ENCODE results near the gene CDK11A. TPM values are rescaled to one million over a fixed set of nuclear protein-coding genes. Genes with fewer than 3 reads are reported as not detected.

CDK11A gene
- total RNA-seq, 2 experiments from 2014 or later = 206 to 217 TPM

DNA sequence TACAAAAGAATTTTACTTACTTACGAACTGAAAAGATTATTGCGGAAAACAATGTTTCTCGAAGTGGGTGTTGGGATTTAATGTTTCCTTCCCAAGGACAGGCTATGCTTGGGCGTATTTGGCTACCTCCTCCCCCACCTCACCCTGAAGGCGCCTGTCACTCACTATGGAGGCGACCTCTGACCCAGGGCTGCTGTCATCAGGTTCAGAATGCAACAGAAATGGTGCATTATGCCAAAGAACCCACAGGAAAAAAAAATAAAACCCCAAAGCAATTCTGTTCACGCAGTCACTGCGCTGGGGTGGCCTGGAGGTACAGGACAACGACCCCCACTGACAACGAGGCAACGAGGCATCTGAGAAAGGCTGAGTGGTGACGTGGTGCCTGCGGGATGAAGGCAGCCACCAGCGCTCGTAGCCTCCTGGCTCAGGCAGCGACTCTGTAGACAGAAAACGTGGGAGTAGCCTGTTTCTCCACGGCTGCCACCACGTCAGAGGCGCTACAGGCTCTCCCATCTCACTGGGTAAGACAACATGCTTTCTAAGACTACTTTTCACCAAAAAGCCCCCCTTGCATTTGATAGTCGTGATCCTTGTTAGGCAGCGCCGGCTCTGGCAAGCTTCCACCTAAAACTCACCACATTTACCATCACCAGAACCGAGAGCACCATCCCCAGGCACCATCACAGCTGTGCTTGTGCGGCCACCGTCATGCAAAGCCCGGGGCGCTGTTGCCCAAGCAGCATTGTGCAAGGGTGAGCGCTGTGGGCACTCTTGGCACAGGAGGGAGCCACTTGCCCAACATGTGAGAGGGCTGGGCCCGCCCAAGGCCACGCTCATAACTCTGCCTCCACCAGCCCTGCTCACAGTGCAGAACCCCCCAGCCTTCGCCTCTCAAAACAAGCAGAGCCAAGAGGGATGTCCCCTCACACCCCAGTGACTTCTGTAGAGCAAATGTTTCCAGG lies 39.8 kb upstream of the CDK11A start:
- TF ChIP-seq, protein P1, sequence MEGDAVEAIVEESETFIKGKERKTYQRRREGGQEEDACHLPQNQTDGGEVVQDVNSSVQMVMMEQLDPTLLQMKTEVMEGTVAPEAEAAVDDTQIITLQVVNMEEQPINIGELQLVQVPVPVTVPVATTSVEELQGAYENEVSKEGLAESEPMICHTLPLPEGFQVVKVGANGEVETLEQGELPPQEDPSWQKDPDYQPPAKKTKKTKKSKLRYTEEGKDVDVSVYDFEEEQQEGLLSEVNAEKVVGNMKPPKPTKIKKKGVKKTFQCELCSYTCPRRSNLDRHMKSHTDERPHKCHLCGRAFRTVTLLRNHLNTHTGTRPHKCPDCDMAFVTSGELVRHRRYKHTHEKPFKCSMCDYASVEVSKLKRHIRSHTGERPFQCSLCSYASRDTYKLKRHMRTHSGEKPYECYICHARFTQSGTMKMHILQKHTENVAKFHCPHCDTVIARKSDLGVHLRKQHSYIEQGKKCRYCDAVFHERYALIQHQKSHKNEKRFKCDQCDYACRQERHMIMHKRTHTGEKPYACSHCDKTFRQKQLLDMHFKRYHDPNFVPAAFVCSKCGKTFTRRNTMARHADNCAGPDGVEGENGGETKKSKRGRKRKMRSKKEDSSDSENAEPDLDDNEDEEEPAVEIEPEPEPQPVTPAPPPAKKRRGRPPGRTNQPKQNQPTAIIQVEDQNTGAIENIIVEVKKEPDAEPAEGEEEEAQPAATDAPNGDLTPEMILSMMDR (IDR thresholded peaks at IDR 0.05) = no peak
- CTCF ChIA-PET = no interaction called here
- Histone ChIP-seq H3K9me3 (ENCODE audit: control insufficient read depth in 1 of 2, insufficient read depth in 1 of 2, low read length in 2 of 2) (no peaks in the 10 kb centered on the region), H3K27ac (ENCODE audit: low read depth in 1 of 2, low read length in 2 of 2) (no peak overlapping the region), H3K36me3 (ENCODE audit: insufficient read depth, low read length) (peaks cover 69% of the 10 kb centered on the region), H3K4me1 (ENCODE audit: insufficient read depth, low read length) (peaks cover 3% of the 10 kb centered on the region), H3K4me3 (ENCODE audit: low read length) (no peak overlapping the region), H3K27me3 (ENCODE audit: control insufficient read depth in 1 of 2, insufficient read depth in 2 of 2, low read length in 2 of 2) (no peaks in the 10 kb centered on the region)
- intact Hi-C loops (cut with DNase I, micrococcal nuclease) = loop anchor here in 1 of 2 experiments (5.0 kb wide), 1 partner anchor 58 kb away; no protein-coding TSS in a partner anchor
- Mint-ChIP-seq H3K27ac (no peak overlapping the region), H3K27me3 (no peaks in the 10 kb centered on the region), H3K36me3 (ENCODE audit: low read depth) (peaks cover 48% of the 10 kb centered on the region), H3K9me3 (no peaks in the 10 kb centered on the region), H3K4me1 (ENCODE audit: low read depth) (peaks cover 5% of the 10 kb centered on the region), H3K4me3 (no peak overlapping the region)
- DNase-seq = peak in 3 of 14 experiments; percentile 28 to 65 (median 57)
- POLR2A ChIA-PET = no interaction called here
- ATAC-seq (ENCODE audit: poor library complexity) = peak; percentile 34

DNA sequence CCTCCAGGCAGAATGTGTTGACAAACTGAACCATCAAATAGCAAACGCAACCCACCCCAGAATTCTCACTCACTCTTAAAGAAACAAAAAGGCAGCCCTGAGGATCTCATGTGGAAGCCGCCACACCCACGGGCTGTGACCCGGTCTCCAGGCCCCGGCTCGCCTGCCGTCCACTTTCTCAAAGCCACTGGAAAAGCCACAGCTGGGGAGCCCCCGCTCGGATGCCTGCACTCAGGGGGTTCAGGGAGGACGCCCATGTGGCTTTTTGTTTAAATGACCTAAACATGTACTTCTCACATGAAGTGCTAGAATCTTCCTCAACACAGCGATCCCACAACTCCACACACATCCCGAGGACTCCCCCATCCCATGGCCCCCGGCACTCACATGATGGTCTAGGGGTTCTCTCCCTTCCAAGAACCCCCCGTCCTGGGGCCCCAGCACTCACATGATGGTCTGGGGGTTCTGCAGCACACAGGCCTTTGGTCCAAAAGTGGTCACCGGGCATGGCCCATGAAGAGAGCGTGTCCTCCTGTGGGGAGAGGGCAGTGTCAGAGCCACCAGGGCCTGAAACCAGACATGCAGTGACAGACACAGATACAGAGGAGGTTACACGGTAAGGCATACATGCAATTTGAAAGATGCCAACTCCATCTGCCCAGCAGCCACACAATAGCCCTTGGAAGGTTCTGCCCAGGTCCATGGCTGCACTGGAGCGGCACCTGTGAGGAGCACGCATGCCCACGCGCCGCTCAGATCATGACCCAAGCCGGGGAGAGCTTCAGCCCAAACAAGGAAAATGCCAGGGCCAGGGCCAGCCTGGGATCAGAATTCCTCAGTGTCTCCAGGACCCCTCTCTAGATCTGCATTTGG lies 37.6 kb upstream of the CDK11A start:
- no peaks in the 10 kb centered on the region for H3K27me3 ChIP-seq (ENCODE audit: control insufficient read depth in 1 of 2, insufficient read depth in 2 of 2, low read length in 2 of 2)
- ChIA-PET POLR2A (no interaction called here), CTCF (no interaction called here)
- H3K27me3 Mint-ChIP-seq = no peaks in the 10 kb centered on the region
- DNase-seq (no peak), ATAC-seq (ENCODE audit: poor library complexity) (no peak)
- peaks cover 67% of the 10 kb centered on the region for H3K36me3 ChIP-seq (ENCODE audit: insufficient read depth, low read length)
- H3K36me3 Mint-ChIP-seq (ENCODE audit: low read depth) = peaks cover 31% of the 10 kb centered on the region
- no peaks in the 10 kb centered on the region for H3K9me3 ChIP-seq (ENCODE audit: control insufficient read depth in 1 of 2, insufficient read depth in 1 of 2, low read length in 2 of 2)
- TF ChIP-seq, protein P1 (IDR thresholded peaks at IDR 0.05) = no peak
- H3K4me3 ChIP-seq (ENCODE audit: low read length) = no peak overlapping the region
- no peaks in the 10 kb centered on the region for H3K4me1 Mint-ChIP-seq (ENCODE audit: low read depth)
- intact Hi-C loops (cut with DNase I, micrococcal nuclease) = loop anchor here in 1 of 2 experiments (5.0 kb wide), 1 partner anchor 61 kb away; no protein-coding TSS in a partner anchor
- no peak overlapping the region for H3K4me3 Mint-ChIP-seq
- no peak overlapping the region for H3K27ac Mint-ChIP-seq
- no peak overlapping the region for H3K27ac ChIP-seq (ENCODE audit: low read depth in 1 of 2, low read length in 2 of 2)
- H3K9me3 Mint-ChIP-seq = no peaks in the 10 kb centered on the region
- H3K4me1 ChIP-seq (ENCODE audit: insufficient read depth, low read length) = no peaks in the 10 kb centered on the region

DNA sequence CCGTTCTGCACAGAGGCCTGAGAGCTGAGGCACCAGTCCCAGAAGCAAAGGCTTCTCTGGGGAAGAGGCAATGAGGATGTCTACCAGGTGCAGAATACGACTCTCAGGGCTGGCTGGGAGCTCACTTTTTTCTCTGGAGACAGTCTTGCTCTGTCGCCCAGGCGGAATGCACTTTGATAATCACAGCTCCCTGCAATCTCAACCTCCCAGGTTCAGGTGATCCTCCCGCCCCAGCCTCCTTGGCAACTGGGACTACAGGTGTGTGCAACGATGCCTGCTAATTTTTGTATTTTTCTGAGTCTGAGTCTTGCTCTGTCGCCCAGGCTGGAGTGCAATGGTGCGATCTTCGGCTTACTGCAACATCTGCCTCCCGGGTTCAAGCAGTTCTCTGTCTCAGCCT lies 36.6 kb upstream of the CDK11A start:
- no peaks in the 10 kb centered on the region for H3K4me1 Mint-ChIP-seq (ENCODE audit: low read depth)
- ChIA-PET POLR2A (no interaction called here), CTCF (no interaction called here)
- no peaks in the 10 kb centered on the region for H3K9me3 Mint-ChIP-seq
- no peaks in the 10 kb centered on the region for H3K27me3 ChIP-seq (ENCODE audit: control insufficient read depth in 1 of 2, insufficient read depth in 2 of 2, low read length in 2 of 2)
- no peak overlapping the region for H3K4me3 ChIP-seq (ENCODE audit: low read length)
- intact Hi-C loops (cut with DNase I, micrococcal nuclease) = loop anchor here in 1 of 2 experiments (5.0 kb wide), 1 partner anchor 62 kb away; no protein-coding TSS in a partner anchor
- no peak overlapping the region for H3K27ac Mint-ChIP-seq
- no peaks in the 10 kb centered on the region for H3K9me3 ChIP-seq (ENCODE audit: control insufficient read depth in 1 of 2, insufficient read depth in 1 of 2, low read length in 2 of 2)
- H3K27me3 Mint-ChIP-seq = no peaks in the 10 kb centered on the region
- H3K36me3 ChIP-seq (ENCODE audit: insufficient read depth, low read length) = peaks cover 74% of the 10 kb centered on the region
- peaks cover 39% of the 10 kb centered on the region for H3K36me3 Mint-ChIP-seq (ENCODE audit: low read depth)
- TF ChIP-seq, protein P1 (IDR thresholded peaks at IDR 0.05) = no peak
- ATAC-seq (ENCODE audit: poor library complexity) (no peak), DNase-seq (no peak)
- H3K27ac ChIP-seq (ENCODE audit: low read depth in 1 of 2, low read length in 2 of 2) = no peak overlapping the region
- no peaks in the 10 kb centered on the region for H3K4me1 ChIP-seq (ENCODE audit: insufficient read depth, low read length)
- no peak overlapping the region for H3K4me3 Mint-ChIP-seq
